ENCODE results near the gene FAM168A.

DNA sequence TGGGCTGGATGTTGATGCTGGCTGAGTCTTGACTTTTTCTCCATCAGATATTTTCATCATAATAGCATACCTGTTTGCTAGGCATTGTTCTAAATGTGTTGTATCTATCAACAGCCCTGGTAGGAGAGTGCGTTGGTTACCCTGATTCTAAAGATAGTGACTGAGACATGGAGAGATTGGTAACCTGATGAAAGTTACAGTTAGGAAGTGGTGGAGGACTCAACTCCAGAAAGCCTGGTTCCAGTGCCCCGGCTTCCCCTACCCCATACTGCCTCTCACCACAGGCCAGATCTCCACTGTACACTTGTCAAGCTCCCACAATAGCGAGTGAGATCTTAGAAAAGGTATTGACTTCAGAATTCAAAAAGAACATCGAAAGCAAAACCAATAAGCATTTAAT, 244.5 kb downstream of the FAM168A start:
- TF ChIP-seq, protein P1, sequence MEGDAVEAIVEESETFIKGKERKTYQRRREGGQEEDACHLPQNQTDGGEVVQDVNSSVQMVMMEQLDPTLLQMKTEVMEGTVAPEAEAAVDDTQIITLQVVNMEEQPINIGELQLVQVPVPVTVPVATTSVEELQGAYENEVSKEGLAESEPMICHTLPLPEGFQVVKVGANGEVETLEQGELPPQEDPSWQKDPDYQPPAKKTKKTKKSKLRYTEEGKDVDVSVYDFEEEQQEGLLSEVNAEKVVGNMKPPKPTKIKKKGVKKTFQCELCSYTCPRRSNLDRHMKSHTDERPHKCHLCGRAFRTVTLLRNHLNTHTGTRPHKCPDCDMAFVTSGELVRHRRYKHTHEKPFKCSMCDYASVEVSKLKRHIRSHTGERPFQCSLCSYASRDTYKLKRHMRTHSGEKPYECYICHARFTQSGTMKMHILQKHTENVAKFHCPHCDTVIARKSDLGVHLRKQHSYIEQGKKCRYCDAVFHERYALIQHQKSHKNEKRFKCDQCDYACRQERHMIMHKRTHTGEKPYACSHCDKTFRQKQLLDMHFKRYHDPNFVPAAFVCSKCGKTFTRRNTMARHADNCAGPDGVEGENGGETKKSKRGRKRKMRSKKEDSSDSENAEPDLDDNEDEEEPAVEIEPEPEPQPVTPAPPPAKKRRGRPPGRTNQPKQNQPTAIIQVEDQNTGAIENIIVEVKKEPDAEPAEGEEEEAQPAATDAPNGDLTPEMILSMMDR (conservative IDR thresholded peaks at IDR 0.05 in 1 of 2, IDR thresholded peaks at IDR 0.05 in 1 of 2; ENCODE audit: low read depth in 1 of 2, low read length in 2 of 2) = no peak
- no peak for TF ChIP-seq EZH2 (IDR thresholded peaks at IDR 0.05; ENCODE audit: low read length, missing control alignments)
